Measurements from ENCODE around the gene MTCL1.

MTCL1 gene

DNA sequence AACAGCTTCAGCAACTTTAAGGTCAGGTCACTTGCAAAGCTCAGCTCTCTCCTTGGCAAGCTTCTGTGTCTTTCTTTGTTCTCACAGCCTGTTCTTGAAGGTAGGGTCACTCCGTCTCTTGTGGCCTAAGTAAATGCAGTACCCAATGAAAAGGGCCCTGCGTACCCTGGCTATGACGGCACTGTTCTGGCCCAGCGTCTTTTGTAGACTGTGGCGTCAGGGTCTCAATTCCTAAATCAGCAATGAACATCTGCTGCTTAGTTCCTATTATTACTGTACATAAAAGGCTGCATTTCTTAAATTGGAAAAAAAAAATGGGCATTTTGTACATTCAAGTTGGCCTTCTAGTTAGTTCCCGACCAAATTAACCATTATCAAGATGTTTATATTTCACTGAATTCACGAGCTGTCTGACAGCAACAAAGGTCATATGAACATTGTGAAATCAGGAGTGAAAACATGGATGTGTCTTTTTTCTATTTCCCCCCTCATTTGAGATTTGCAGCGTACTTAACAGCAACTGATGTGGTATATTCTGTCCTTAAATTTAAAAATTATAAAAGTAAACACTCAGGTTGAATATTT lies 17.0 kb upstream of the MTCL1 start:
- no peak for DNase-seq (ENCODE audit: low read depth, low spot score)

DNA sequence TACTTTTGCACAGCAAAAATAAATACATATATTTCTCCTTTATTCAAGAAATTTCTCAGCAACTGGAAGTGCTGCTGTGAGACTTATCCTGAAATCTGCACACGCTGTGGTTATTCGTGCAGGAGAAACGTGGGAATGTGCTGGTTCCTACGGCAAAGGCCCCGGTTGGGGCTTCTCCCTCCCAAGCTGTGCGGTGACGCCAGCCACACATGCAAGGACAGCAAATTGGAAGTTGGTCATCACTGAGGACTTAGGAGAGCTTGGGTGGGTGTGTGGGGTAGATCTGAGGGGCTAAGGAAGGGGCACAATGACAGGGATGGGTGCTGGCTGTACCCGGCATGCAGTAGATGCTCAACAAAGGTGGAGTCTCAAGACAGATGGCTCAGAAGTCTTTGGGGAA lies 16.5 kb upstream of the MTCL1 start:
- DNase-seq (ENCODE audit: low read depth, low spot score), result no peak

DNA sequence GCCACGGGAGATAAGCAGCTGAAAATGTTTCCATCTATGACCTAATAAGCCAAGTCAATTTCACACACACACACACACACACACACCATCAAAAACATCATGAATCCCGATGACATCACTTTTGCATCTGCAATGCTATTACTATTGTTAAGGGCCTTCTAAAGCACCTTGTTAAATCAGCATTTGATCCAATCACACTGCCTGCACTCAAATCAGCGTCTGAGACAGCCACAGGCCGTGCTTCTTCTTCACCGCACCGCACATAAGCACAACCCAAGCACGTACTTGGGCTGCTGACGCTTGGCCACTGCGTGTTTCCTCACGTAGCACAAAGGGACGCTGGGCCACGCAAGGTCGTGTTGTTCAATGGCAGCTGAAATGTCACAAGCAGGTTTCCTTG lies 15.8 kb upstream of the MTCL1 start:
- no peak for DNase-seq (ENCODE audit: low read depth, low spot score)

DNA sequence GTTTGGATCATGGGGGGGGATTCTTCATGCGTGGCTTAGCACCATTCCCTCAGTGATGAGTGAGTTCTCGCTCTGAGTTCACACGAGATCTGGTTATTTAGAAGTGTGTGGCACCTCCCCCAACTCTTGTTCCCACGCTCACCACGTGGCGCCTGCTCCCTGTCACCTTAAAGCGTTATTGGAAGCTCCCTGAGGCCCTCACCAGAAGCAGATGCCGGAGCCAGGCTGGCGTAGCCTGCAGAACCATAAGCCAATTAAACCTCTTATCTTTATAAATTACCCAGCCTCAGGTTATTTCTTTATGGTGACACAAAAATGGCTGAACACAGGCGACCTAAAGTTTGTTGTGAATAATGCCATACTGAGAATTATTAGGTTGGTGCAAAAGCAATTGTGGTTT lies 10.5 kb upstream of the MTCL1 start:
- no peak for DNase-seq (ENCODE audit: low read depth, low spot score)

DNA sequence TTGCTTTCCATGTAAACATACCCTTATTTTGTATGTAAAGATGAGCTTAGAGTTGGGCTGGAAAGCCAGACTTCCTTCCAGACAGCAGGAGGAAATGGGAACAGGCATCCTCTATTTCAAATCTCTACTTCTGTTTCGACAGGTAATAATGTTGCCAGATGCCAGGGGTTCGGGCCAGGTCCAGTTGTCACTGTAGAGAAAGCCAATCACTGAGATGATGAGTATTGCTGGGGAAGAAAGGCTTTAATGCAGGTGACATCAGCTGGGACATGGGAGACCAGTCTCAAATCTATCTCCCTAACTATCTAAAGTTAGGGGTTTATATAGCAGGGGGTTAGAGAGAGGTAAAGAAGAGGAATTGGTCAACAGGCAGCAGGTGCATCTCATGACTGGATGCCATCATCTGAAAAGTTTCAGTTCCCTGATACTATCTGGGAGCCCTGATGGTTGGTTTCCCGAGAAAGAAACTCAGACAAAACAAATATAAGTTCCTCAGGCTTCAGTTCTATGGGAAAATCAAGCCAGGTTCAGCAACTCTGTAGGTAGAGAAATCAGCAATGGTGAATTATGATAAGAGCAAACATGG lies 9.3 kb upstream of the MTCL1 start:
- DNase-seq (ENCODE audit: low read depth, low spot score), result no peak

DNA sequence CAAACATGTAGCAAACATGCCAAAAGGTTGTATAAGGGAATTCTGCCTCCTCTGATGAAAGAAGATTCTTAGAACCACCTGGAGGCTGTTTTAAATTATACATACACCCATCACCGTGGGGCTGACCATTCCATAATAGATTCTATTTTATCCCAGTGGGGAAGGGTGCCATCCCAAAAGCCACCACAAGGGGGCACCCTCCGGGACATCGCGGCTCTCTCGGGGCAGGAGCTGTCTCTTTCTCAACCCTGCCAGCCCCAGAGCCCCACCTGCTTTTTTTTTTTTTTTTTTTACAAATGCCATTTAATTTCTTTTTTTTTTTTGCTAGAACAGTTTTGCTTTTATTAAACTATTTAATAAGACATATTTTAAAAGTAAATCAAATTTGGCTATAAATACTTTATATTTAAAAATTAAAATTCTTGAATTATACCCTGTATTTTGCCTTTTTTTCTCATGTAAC lies 8.6 kb upstream of the MTCL1 start:
- DNase-seq (ENCODE audit: low read depth, low spot score), result peak; percentile 80

DNA sequence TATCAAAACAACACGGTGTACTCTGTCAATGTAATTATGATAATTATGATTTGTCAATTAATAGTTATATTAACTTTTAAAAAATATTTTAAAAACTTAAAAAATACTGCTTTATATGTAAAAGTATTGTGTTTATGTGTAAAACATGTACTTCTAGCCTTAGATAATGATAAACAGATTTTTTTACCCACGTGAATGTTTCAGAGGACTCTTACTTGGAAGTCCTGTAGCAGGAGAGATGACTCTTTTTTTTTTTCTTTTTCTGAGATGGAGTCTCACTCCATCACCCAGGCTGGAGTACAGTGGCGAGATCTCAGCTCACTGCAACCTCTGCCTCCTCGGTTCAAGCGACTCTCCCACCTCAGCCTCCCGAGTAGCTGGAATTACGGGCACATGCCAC lies 6.2 kb upstream of the MTCL1 start:
- DNase-seq (ENCODE audit: low read depth, low spot score), result no peak

DNA sequence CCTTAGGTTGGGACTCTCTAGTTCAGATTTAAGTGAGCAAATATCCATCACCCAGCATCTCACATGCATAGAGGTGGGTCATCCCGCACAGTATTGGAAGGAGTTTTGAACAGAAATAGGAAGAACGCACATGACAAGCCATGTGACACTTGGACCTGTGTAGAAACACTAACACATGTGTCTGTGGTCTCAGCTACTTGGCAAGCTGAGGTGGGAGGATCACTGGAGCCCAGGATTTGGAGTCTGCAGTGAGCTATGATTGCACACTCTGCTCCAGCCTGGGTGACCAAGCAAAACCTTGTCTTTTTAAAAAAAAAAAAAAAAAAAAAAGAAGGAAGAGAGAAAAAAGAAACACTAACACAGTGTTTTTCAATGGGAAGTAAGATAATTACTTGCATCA lies 5.4 kb upstream of the MTCL1 start:
- DNase-seq (ENCODE audit: low read depth, low spot score), result no peak

DNA sequence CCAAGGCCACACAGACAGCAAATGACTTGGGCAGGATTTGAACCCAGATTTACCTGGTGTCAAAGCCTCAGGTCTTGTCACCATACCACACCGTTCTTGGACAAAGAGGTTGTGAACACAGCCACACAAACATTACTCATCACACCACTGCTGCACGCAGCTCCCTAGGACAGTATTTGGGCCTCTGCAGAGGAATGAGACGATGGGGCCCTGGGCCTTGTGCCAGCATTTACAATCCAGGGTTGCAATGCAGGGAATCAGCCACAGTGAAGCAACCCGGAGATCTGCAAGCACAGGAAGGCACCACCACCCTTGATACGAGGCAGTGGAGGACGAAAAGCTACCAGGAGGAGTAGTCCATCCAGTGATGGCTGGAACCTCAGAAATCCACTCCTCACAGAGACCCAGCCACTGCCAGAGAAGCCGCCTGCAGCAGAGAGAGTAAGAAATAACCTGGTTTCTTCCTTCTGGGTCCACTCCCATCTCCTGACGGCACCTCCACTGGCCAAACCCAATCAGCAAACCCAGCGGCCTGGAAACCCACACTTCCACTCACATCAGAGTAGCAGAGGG lies 3.7 kb upstream of the MTCL1 start:
- peak; percentile 82 for DNase-seq (ENCODE audit: low read depth, low spot score)

DNA sequence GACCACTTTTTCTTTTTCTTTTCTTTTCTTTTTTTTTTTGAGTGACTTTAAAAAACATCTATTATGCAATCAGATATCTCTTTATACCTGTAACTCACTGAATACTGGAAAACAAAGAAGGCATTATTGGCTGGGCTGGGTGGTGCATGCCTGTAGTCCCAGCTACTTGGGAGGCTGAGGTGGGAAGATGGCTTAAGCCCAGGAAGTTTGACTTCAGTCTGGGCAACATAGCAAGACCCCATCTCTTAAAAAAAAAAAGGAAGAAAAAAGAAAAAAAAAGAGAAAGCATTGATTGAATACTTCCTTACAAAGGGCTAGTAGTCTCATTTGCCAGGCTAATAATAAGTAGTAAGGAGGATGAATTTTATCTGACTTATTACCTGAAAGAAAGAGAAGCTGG lies 2.7 kb upstream of the MTCL1 start:
- no peak for DNase-seq (ENCODE audit: low read depth, low spot score)

DNA sequence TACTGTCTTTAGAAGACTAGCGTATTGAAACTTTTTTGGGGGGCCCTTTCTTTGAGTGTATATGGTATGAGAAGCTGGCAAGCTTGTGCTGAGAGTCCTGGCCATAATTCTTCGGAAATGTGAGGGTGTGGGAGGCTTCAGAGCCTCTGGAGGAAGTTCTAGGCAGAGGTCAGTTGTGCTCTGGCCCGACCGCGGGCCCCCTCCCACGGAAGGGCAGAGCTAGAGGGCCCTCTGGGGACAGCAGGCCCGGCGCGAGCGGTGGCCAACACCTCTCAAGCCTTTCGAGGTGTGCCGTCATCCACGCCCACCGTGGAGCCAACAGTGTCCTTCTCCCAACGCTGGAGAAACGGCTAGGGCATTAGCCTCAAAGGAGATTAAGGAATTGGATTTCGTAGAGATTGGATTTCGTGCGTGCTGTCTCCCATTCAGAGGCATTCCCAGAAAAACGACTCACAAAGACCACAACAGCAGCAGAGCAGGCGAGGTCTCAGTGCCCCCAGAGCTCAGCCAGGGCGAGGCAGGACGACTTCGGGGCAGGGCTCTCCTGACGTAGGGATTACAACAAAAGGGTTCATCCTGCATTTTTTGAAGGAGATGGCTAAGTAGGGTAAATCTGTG lies 2.2 kb upstream of the MTCL1 start:
- DNase-seq (ENCODE audit: low read depth, low spot score), result no peak

DNA sequence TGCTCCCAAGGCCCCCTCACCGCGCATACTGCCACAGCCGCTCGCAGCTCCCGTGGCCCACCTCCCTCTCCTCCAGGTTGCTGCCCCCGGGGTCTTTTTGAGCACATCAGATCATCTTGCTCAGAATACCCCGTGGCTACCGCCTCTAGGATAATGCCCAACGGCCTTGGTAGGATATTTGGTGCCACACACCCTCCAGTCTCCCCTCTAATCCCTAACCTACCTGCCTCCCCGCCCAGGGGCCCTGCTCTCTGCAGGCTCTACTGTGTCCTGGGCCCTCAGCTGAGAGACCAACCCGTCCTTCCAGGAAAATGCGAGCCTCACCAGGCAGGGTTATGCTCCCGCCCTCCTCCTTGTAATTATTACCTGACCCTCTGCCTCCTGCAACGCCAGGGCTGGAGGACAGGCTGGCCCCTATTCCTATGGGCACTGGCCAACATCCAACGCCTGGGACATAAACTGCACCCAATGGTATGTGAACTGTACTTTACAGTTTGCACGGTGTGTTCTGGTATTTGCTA lies 1.5 kb upstream of the MTCL1 start:
- no peak for DNase-seq (ENCODE audit: low read depth, low spot score)

DNA sequence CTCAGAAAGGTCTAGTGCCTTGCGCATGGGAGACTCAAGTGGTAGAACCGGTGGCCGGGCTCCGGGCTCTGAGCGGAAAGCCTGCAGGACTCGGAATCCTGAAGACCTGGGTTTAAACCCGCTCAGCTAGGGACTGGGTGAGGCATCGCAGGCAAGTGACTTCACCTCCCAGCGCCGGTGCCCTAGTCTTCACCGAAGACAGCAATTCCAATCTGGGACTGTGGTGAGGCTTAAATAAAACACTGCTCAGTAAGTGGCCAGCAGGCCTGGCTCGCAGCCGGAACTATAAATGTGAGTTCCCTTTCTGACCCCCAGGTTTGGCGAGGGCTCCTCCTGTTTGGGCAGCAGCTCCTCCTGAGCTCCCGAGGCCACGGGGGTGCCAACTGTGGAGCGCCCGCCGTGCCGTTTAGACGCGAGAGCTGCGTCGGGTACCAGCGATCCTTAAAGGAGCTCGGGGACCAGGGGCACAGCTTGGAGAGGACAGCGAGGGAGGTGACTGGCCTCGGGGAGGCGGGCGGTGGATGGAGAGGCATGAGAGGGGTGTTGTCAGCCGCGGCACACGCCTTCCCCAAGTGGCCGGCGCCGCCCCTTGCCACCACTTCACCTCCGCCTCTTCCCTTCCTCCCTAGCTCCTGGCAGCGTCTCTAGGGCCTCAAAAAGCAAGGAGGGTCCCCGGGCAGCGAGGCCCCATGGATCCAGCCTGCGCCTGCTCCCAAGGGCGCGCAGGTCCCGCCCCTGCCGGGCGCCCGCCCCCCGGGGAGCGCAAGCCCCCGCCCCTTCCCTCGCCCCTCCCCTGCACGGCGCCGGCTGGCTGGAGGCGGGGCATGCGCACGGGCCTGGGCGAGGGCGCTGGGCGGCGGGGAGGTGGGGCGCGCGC lies 757 bp upstream of the MTCL1 start:
- DNase-seq (ENCODE audit: low read depth, low spot score), result peak; percentile 97

DNA sequence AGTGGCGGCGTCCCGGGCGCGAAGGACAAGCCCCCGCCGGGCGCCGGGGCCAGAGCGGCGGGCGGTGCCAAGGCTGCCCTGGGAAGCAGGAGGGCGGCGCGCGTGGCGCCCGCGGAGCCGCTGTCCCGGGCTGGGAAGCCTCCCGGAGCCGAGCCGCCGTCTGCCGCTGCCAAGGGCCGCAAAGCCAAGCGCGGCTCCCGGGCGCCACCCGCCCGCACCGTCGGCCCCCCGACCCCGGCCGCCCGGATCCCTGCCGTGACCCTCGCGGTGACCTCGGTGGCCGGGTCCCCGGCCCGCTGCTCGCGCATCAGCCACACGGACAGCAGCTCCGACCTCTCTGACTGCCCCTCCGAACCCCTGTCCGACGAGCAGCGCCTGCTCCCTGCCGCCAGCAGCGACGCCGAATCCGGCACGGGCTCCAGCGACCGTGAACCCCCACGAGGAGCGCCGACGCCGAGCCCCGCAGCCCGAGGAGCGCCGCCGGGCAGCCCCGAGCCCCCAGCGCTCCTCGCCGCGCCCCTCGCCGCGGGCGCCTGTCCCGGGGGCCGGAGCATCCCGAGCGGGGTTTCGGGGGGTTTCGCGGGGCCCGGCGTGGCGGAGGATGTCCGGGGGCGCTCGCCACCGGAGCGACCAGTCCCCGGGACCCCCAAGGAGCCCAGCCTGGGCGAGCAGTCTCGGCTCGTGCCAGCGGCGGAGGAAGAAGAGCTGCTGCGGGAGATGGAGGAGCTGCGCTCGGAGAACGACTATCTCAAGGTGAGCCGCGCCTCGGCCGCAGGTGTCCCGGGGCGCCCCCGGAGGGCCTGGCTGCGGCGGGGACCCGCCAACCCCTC lies 820 bp downstream of the MTCL1 start:
- peak; percentile 57 for DNase-seq (ENCODE audit: low read depth, low spot score)

DNA sequence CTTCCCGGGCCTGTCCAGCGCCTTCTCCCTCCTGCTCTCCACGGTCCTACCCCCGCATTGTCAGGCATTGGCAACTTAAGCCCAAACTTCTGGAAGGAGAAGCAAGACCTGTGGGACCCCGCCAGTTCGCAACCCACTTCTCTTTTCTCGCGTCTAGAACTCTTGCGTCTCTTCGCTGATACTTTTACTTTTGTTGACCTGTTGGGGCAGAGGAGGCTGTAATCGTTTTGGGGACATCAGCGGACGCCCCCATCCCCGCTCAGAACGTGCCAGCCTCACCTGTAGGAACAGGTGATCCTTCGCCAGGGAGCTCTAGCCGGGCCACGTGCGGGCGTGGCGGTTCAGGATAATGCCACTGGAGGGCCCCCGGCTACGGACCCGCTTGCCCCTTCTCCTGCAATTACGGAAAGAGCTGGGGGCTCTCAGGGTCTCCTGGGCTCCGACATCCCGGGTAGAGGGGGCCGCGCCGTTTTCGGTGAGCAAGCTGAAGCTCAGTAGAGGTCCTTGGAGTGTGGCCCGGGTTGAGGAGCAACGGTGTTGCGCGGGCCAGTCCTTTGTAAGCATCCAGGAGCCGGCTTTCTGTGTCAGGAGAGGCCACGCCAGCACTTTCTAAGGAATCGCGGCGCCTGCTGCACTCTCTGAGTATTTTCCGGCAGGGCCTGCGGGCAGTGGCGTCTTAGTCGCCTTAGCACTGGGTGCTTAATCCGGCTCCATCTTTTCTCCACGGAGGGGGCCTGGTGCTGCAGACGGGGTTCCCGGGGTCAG lies 1.6 kb downstream of the MTCL1 start:
- DNase-seq (ENCODE audit: low read depth, low spot score), result peak; percentile 84

DNA sequence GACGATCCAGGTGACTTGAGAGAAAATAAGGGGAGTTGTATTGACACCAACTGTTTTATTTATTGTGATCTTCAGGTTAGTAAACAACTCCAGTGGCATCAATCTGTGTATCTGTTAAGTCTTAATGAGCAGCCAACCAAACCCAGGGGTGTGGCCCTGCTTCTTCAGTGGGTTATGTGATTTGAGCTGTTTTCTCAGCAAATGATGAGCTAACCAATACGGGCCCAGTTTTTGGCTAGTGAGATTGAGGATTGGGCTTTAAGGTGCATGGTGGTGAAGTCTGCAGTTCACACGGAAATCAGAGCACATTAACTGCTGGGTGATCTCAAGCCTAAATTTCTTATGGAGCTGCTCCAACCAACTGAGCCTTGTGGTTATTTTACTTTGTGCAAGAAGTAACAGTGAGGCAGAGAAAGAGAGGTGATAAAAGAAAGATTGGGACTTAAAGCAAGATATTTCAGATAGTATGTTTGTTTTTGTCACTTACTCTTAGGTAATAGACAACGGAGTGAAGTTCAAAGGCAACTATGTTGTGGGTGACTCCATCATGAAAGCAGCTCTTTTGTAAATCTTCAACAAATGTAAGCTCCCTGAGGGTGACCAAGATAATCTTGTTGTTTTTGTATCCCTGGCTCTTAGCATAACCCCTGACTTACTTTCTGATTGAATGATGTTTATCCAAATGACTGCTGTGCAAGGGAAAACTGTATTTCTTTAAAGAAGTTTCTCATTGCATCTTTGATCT lies 2.4 kb downstream of the MTCL1 start:
- peak; percentile 76 for DNase-seq (ENCODE audit: low read depth, low spot score)

DNA sequence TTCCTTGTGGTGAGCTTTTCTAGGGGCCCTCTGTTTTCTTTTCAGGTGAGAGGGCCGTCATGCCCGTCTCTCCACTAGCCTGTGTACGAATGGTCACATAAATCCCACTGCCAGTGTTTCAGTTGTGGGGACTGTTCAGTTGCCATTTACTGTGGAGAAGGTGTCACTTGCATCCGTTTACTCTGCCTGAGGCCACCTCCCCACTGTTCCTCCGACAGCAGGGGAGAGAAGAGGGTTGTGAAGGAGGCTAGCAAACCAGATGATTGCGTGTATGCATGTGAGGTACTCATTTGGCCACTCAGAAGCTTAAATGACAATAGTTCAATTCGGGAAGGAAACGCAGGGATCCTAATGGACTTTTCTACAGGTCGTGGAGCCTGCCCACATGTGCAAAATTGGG lies 3.3 kb downstream of the MTCL1 start:
- DNase-seq (ENCODE audit: low read depth, low spot score), result no peak

DNA sequence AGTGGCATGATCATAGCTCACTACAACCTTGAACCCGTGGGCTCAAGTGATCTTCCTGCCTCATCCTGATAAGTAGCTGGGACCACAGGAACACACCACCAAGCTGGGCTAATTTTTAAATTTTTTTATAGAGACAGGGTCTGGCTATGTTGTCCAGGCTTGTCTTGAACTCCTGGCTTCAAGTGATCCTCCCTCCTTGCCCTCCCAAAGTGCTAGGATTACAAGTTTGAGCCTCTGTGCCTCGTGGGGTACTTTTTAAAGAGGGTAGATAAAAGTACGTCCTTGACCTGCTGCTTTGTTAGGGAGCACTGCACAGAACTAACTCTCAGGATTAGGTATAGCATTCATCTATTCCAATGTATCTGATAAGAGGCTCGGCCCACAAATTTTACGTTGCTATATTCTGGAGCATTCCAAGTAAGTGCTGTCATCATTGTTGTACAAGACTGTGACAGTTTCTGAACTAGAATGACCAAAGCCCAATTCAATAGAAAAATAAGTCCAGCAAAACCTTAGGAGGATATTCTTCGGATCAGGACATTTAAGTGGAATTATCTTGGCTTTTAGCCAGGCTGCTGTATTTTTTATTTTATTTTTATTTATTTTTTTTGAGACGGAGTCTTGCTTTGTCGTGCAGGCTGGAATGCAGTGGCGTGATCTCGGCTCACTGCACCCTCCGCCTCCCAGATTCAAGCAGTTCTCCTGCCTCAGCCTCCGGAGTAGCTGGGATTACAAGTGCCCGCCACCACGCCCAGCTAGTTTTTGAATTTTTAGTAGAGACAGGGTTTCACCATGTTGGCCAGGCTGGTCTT lies 4.1 kb downstream of the MTCL1 start:
- no peak for DNase-seq (ENCODE audit: low read depth, low spot score)

DNA sequence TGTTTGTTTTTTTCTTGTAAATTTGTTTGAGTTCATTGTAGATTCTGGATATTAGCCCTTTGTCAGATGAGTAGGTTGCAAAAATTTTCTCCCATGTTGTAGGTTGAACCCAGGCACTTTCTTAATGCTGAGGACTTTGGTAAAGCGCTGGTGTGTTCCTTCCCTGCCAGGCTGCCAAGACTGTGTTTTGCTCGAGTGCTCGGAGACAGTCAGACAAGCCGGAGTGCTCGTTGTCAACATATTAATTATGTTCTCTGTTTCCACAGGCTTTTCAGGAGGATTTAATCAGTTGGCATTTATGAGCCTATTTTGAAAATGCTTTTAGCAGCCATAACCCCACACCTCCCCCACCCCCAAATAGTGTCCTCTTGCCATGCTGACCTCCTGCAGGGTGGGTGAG lies 6.4 kb downstream of the MTCL1 start:
- no peak for DNase-seq (ENCODE audit: low read depth, low spot score)
